Activated T-cell treated with anti-CD3 and anti-CD28 coated beads for 1 hour (primary cell): ENCODE measurements around the gene POMC.
"Not testable (repeated sequence)": the region's sequence is repeated elsewhere in the genome, so short reads cannot be mapped to it uniquely, and the experiment has no call there.

Experiments used
- DNase-seq: peaks from one replicate; pipeline ENCODE4 v3.0.0-alpha.2; 2020; ENCODE audit warnings: low read depth

Gene POMC

GRCh38 chr2:25176541-25177181, 8.3 kb upstream of the POMC start:
- DNase-seq = no peak

DNA sequence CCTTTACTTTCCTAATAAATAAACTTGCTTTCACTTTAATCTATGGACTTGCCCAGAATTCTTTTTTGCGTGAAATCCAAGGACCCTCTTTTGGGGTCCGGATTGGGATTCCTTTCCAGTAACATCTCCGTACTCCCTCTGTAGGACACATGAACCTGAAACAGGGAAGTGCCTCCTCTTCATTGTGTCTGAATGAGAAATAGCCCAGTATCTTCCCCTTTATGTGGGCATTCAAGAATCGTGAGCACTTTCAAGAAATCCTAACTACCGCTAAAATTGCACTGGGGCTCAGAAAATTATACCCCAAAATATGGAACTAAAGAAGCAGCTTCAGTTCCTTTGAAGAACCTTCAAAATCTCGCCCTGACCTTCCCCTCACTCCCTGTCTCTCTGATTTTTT, 7.8 kb upstream of the POMC start:
- no peak for DNase-seq

DNA sequence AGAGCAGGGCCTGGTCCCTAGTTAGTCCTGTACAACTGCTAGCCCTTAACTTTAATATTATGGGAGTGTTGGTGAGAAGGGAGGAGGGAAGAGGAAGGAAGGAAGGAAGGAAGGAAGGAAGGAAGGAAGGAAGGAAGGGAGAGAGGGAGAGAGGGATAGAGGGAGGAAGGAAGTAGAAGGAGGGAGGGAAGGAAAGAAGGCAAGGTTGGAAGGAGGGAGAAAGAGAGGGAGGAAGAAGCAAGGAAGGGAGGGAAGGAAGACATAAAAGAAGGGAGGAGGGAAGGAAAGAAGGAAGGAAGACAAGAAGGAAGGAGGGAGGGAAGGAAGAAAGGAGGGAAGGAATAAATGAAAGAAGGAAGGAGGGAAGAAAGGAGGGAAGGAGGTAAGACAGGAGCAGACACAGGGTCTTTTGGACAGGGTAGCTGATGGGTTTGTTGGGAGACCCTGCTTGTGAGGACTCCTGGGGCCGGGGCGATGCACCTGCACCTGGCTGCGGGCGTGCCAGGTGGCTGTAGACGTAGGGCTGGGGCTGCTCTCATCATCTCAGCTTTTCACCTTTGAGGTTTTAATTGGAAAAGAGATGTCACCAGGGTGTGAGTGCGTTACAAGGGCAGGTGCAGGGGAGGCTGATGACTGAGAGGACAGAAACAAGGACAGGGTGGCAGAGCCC, 5.9 kb upstream of the POMC start:
- DNase-seq = no peak

- DNase-seq = no peak
These were observed 5.3 kb upstream of the POMC start for GRCh38 chr2:25173719-25174118.

- no peak for DNase-seq
These were observed 2.5 kb upstream of the POMC start for GRCh38 chr2:25170888-25171287.

- no peak for DNase-seq
These were observed 692 bp upstream of the POMC start for GRCh38 chr2:25169073-25169470.

DNA sequence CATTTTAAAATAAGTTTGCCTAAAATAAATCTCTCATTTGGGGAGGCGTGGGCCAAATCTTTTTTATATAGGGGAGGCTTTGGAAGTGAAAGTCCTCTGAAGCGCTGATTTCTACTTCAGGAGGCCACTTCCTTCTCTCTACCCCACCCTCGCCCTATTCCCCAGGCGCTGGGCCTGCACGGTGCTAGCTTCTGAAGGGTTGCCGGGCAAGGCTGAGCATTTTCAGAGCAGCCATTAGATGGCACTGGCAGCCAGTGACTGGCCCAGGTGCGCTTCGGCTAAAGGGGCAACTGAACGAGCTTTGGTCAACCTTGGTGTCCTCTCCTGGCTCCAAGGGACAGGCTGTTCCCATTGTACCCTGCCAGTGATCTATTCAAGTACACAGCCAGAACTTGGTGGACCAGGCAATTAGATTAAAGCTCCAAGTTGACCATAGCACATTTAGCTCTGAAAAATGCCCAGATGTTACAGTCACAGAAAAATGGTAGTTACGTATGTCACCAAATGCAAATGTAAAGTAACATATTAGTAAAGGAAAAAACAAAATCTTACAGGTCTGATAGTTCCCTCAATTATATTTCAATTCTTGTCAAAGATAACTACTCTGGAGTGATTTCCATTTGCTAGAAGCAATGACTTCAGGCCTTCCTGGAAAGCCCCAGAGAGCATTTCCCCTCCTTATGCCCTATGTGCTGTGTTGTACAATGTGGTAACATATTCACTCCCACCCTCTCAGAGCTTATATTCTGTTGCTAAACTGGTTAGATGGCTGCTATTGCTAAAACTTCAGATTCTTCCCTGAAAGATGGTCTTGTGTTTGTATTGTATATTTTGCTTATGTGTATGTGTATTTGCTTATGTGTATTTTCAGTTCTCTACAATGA, 2.1 kb downstream of the POMC start:
- peak; percentile 32 for DNase-seq

DNA sequence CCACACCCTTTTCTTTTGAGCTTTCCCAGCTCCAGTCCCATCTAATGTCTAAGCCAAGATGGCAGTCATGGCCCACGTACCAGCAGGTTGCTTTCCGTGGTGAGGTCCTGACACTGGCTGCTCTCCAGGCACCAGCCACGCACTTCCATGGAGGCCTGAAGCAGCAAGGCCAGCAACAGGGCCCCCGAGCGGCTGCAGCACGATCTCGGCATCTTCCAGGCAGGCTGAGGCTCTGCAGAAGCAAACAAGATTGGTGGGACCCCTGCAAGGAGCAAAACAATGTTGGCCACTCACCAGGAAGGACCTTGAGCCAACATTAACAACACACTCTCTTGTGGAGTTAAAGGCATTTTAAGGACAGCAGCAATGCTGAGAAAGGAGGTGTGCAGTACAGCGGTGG, 3.8 kb downstream of the POMC start:
- DNase-seq = no peak

DNA sequence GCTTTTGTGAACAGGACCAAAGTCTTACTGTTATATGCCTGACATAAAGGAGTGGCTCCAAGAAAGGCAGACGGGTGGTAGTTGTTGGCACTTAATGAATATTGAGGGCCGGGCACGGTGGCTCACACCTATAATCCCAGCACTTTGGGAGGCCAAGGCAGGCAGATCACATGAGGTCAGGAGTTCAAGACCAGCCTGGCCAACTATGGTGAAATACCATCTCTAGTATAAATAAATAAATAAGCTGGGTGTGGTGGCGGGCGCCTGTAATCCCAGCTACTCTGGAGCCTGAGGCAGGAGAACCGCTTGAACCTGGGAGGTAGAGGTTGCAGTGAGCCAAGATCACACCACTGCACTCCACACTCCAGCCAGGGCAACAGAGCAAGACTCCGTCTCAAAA, 6.3 kb downstream of the POMC start:
- DNase-seq = not testable (repeated sequence)

DNA sequence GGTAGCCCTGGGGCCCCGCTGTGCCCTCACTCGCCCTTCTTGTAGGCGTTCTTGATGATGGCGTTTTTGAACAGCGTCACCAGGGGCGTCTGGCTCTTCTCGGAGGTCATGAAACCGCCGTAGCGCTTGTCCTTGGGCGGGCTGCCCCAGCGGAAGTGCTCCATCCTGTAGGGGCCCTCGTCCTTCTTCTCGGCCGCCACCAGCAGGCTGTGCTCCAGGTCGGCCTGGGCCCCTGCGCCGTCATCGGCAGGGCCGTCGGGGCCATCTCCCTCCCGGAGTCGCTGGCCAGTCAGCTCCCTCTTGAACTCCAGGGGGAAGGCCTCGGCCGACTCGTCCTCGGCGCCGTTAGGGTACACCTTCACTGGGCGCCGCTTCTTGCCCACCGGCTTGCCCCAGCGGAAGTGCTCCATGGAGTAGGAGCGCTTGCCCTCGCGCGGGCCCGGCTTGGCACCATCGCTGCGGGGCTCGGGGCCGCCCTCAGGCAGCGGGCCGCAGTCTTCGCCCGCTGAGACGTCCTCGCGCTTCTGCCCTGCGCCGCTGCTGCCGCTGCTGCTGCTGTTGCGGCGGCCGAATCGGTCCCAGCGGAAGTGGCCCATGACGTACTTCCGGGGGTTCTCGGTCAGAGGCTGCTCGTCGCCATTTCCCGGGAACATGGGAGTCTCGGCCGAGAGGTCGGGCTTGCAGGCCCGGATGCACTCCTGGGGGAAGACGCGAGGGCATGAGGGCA, 7.2 kb downstream of the POMC start:
- DNase-seq = peak; percentile 58

DNA sequence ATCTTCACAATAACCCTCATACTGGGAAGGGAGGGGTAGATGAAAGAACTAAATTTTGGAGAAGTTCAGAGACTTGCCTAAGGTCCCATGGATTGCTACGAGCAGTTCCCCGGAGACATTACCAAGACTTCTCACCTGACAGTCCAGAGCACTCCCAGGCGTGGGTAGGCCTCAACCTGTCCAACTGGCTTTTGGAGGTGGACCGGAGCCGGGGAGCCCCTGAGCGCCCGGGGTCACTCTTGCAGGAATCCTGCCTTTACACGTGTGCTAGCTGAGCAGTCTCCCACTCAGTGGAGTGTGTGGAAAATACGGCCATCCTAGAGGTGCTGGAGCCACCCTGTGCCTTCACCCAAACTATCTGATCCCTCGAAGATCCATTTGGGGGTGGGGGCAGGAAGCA, 8.0 kb downstream of the POMC start:
- DNase-seq = no peak

DNA sequence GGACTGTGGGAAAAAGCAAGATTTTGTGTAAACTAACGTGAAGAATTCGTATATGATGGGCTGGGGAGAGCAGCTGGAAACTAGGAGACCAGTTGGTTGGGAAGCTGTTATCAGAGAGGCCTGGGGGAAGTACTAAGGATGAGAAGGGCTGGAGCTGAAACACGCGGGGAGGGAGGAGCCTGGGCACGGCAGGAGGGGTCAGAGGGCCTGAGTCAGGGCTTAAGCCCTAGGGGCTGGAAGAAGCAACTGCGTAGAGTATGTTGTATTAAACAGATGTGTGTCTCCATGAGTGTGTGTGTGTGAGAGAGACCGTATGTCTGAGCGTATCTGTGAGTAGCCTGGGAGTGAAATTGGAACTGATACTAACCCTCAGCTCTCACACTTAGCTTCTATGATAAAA, 8.4 kb downstream of the POMC start:
- DNase-seq = no peak

- no peak for DNase-seq
These were observed 10.1 kb downstream of the POMC start for GRCh38 chr2:25158096-25158852.

GRCh38 chr2:25155401-25155800, 13.0 kb downstream of the POMC start:
- DNase-seq = no peak

DNA sequence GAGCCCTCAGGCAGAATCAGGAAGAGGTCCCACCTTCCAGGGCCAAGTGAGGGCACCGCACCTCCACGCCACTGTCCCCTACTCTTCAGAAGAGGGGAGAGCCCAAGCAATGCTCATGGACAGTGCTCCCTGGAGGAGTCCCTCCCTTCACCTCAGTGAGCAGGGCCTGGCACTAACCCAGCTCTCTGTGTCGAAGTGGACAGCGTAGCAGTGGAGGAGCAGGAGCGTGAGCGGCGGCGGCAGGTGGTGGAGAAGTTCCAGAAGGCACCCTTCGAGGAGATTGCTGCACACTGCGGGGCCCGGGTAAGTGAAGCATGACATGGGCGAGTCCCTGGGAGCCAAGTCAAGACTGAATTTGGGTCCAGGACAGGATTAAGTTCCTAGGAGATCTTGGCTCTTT, 16.7 kb downstream of the POMC start:
- DNase-seq = no peak

- DNase-seq = not testable (repeated sequence)
These were observed 17.4 kb downstream of the POMC start for GRCh38 chr2:25150993-25151392.

DNA sequence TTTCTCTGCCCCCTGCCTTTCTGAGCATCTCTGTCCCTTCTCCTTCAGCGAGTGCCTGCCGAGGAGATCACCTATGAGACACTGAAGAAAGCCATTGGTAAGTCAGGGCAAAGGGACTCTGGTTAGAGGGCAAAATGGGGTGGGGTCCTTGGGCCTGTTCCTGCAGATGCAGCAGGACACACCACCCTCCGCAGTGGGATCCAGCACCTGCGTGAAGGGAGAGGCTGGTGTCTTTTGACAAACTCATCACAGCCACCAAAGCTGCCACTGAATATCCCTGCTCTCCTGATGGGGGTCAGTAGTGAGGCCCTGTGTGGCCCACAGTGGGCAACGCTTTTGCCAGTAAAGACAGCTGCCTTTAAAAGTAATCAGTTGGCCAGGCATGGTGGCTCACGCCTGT, 18.7 kb downstream of the POMC start:
- no peak for DNase-seq

DNA sequence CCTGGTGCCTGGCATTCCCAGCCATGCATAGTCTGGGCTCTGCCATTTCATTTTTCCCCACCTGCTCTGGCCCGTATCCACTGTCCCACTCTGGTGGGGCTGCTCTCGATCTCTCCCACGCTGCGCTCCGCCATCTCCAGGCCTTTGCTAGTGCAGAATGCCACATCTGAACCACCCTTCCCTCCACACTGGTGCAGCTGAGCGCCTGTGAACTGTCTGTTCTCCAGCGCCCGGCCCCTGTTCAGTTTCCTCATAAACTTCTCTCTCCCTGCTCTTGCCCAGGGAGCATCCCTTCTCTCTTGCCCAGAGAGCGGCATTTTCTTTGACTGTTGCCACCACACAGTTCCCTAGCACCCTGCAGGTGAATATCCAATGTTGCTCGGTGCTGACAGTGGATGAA, 21.5 kb downstream of the POMC start:
- DNase-seq = no peak

GRCh38 chr2:25145803-25146202, 22.6 kb downstream of the POMC start:
- no peak for DNase-seq

GRCh38 chr2:25141120-25141519, 27.3 kb downstream of the POMC start:
- DNase-seq = no peak

DNA sequence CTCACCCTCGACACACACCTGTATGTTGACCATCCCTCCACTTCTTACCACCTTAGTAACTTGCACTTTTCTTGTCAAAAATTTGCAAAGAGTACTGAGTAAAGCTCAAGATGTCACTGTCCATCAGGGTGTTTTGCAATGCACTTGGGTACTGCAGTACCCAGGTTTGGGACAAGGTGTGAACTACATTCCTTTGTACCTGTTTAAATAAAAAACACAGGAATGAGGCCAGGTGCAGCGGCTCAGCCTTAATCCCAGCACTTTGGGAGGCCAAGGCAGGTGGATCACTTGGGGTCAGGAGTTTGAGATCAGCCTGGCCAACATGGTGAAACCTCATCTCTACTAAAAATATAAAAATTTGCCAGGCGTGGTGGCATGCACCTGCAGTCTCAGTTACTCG, 27.8 kb downstream of the POMC start:
- DNase-seq = not testable (repeated sequence)

- DNase-seq = no peak
These were observed 35.7 kb downstream of the POMC start for GRCh38 chr2:25132693-25133092.
